Testis (tissue), 3 donors: ENCODE measurements around the gene EXOC4. TPM values are rescaled to one million over a fixed set of nuclear protein-coding genes. Genes with fewer than 3 reads are reported as not detected.
"Not testable (repeated sequence)": the region's sequence is repeated elsewhere in the genome, so short reads cannot be mapped to it uniquely, and the experiment has no call there.

Source experiments
- DNase-seq: peaks from one replicate; pipeline ENCODE4 v3.0.0-alpha.2; 2019
- H3K27ac ChIP-seq, 2 donors: fragments of 200-600 bp; sonication (generic); one replicate each; pipeline ENCODE4 v1.5.1; 2019
- H3K27me3 ChIP-seq: fragments of 200-600 bp; sonication (generic); one replicate; pipeline ENCODE4 v1.5.1; 2019
- H3K36me3 ChIP-seq: fragments of 200-600 bp; sonication (generic); one replicate; pipeline ENCODE4 v1.5.1; 2017; ENCODE audit warnings: low read depth; ENCODE audit errors: missing control alignments
- H3K4me1 ChIP-seq: fragments of 200-600 bp; sonication (generic); one replicate; pipeline ENCODE4 v1.5.1; 2019
- H3K4me3 ChIP-seq, 2 donors: fragments of 200-600 bp; sonication (generic); one replicate each; pipeline ENCODE4 v1.5.1; 2017 to 2019
- H3K9me3 ChIP-seq: fragments of 200-600 bp; sonication (generic); one replicate; pipeline ENCODE4 v1.5.1; 2017
- POLR2A ChIP-seq: fragments of 450-650 bp; IDR thresholded peaks from one replicate; pipeline ENCODE4 v1.6.1; 2017; ENCODE audit warnings: antibody characterized with exemption, mild to moderate bottlenecking, moderate library complexity
- WGBS, 2 donors: methylation state at CpG; one replicate each; pipeline ENCODE4 v1.1.5; 2018; 5-methylcytosine and 5-hydroxymethylcytosine counted together
- intact Hi-C: fragments of 100-400 bp; cut with DNase I; formaldehyde crosslinking; loops from one replicate; pipeline ENCODE4 v1.15.1; 2023; ENCODE audit warnings: low total_unique reads
- polyA plus RNA-seq: library from polyadenylated mRNA; stranded (reverse); fragments of 350-450 nt; fragmentation: Illumina TruSeq; extraction: RNeasy Lipid Tissue Mini Kit (QIAGEN cat#74804); gene quantifications from one replicate; pipeline ENCODE4 v1.2.3, GENCODE V29; 2014; ENCODE audit warnings: low read depth, low replicate concordance; ENCODE audit not compliant: insufficient read depth
- total RNA-seq, 2 donors: library from RNA; depleted of rRNA; stranded (reverse); fragments of >200 nt; gene quantifications; one replicate each; pipeline ENCODE4 v1.2.3, GENCODE V29; 2016
- TF ChIP-seq, protein P1 (sequence below), 3 experiments: fragments of 450-650 bp in 2 of 3; fragments of 200-600 bp in 1 of 3; sonication (generic) in 1 of 3; IDR thresholded peaks; one replicate each; pipeline ENCODE4 v1.5.1; 2016 to 2019; ENCODE audit warnings: antibody characterized with exemption in 3 of 3, mild to moderate bottlenecking in 2 of 3, moderate library complexity in 1 of 3

The EXOC4 gene
- total and polyA plus RNA-seq, 3 donors from 2014 or later = 47.4 to 169 (median 142) TPM

DNA sequence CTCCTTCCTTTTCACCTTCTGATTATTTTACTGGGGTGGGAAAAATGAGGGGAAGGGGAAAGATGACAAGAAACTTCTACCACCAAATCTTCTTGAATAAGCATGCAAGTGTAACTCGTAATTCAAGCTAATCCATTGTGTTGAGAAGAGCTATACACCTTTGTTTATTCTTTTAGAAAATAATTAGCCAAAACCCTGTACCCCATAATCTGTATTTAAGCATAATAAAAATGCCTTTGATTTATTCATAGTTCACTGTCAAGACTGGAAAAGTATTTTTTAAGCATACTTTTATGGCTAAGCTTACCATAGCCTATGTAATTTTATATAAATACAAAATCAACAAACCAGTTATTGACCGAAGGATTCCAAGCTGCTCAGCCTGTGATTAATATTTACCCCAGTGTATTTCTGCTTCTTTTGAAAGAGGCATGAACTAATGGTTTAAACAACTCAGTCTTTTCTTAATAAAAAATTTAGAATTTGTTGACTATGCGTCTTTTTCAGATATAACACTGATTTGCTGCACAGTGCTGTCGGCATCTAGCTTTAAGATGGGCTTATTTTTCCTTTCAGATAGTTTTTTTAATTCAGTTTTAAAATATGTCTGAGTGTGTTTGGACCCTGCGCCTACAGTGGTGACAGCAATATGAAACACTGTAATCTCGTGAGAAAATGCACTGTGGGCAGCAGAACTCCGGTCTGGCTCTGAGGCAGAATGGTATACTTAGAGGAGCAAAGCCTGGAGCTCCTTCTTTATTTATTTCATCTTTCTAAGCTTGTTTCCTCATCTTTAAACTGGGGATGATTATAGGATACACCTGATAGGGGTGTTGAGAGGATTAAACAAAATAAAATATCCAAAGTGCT lies 635.4 kb downstream of the EXOC4 start:
- WGBS, 2 donors = 86 to 90% methylated on average over 7 of the region's 7 CpGs
- Histone ChIP-seq H3K36me3 (no peaks in the 10 kb centered on the region), H3K4me1 (no peaks in the 10 kb centered on the region), H3K4me3 (no peak overlapping the region), H3K27me3 (no peaks in the 10 kb centered on the region), H3K9me3 (no peaks in the 10 kb centered on the region), H3K27ac (no peak overlapping the region)
- TF ChIP-seq, protein P1, sequence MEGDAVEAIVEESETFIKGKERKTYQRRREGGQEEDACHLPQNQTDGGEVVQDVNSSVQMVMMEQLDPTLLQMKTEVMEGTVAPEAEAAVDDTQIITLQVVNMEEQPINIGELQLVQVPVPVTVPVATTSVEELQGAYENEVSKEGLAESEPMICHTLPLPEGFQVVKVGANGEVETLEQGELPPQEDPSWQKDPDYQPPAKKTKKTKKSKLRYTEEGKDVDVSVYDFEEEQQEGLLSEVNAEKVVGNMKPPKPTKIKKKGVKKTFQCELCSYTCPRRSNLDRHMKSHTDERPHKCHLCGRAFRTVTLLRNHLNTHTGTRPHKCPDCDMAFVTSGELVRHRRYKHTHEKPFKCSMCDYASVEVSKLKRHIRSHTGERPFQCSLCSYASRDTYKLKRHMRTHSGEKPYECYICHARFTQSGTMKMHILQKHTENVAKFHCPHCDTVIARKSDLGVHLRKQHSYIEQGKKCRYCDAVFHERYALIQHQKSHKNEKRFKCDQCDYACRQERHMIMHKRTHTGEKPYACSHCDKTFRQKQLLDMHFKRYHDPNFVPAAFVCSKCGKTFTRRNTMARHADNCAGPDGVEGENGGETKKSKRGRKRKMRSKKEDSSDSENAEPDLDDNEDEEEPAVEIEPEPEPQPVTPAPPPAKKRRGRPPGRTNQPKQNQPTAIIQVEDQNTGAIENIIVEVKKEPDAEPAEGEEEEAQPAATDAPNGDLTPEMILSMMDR (IDR thresholded peaks at IDR 0.05) = no peak
- TF ChIP-seq POLR2A = no peak
- no peak for DNase-seq
- intact Hi-C loops = no loop called here

- intact Hi-C loops = no loop called here
- Histone ChIP-seq H3K27me3 (no peaks in the 10 kb centered on the region), H3K36me3 (no peaks in the 10 kb centered on the region), H3K4me3 (no peak overlapping the region), H3K27ac (no peak overlapping the region), H3K9me3 (no peaks in the 10 kb centered on the region), H3K4me1 (no peaks in the 10 kb centered on the region)
- TF ChIP-seq, protein P1 (IDR thresholded peaks at IDR 0.05) = no peak
- TF ChIP-seq POLR2A = no peak
- WGBS, 2 donors = 66 to 67% methylated on average over 4 of the region's 4 CpGs
- DNase-seq = no peak
Observed at GRCh38 chr7:133904776-133905175, 651.9 kb downstream of the EXOC4 start.

- H3K27ac ChIP-seq, intact Hi-C loops, H3K4me3 ChIP-seq, DNase-seq, H3K36me3 ChIP-seq, H3K27me3 ChIP-seq, H3K9me3 ChIP-seq, H3K4me1 ChIP-seq: not testable (repeated sequence)
- 95 to 96% methylated on average over 18 of the region's 18 CpGs for WGBS, 2 donors
Observed at GRCh38 chr7:133906553-133906952, 653.7 kb downstream of the EXOC4 start.

GRCh38 chr7:133910761-133911160 lies 657.9 kb downstream of the EXOC4 start:
- Histone ChIP-seq H3K27me3 (no peaks in the 10 kb centered on the region), H3K4me3 (no peak overlapping the region), H3K9me3 (no peaks in the 10 kb centered on the region), H3K36me3 (no peaks in the 10 kb centered on the region), H3K27ac (no peak overlapping the region), H3K4me1 (no peaks in the 10 kb centered on the region)
- TF ChIP-seq, protein P1 (IDR thresholded peaks at IDR 0.05) = no peak
- no peak for TF ChIP-seq POLR2A
- DNase-seq = no peak
- 93 to 95% methylated on average over 4 of the region's 4 CpGs for WGBS, 2 donors
- intact Hi-C loops = no loop called here

DNA sequence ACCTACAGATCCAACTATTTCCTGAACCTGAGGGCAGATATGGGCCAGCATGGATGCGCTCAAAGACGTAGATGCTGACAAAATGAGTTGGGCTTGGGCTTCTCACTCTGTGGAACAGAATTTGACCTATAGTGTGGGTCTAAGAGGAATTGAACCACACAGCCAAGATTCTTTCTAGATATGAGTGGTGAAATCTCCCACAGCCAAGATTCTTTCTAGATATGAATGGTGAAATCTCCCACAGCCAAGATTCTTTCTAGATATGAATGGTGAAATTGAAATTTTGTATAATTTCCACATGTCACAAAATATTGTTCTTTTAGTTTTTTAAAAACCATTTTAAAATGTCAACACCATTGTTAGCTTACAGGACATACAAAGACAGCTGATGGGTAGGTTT lies 658.8 kb downstream of the EXOC4 start:
- no peak for TF ChIP-seq POLR2A
- TF ChIP-seq, protein P1 (IDR thresholded peaks at IDR 0.05) = no peak
- DNase-seq = no peak
- no peaks in the 10 kb centered on the region for H3K36me3 ChIP-seq
- intact Hi-C loops = no loop called here
- no peak overlapping the region for H3K4me3 ChIP-seq
- no peak overlapping the region for H3K27ac ChIP-seq
- no peaks in the 10 kb centered on the region for H3K9me3 ChIP-seq
- 93 to 100% methylated on average over 2 of the region's 2 CpGs for WGBS, 2 donors
- H3K27me3 ChIP-seq = no peaks in the 10 kb centered on the region
- H3K4me1 ChIP-seq = no peaks in the 10 kb centered on the region
